Stimulated activated CD8-positive, alpha-beta memory T cell treated with anti-CD3 and anti-CD28 coated beads, Interleukin-7, amount 100 ng/mL, for 1 hour (primary cell): ENCODE results near the gene GLCE.
"Not testable (repeated sequence)": the region's sequence is repeated elsewhere in the genome, so short reads cannot be mapped to it uniquely, and the experiment has no call there.

Experiments used
- DNase-seq, 2 donors: peaks; one replicate each; pipeline ENCODE4 v3.0.0-alpha.2; 2020; ENCODE audit warnings: low read depth in 2 of 2

GLCE gene

DNA sequence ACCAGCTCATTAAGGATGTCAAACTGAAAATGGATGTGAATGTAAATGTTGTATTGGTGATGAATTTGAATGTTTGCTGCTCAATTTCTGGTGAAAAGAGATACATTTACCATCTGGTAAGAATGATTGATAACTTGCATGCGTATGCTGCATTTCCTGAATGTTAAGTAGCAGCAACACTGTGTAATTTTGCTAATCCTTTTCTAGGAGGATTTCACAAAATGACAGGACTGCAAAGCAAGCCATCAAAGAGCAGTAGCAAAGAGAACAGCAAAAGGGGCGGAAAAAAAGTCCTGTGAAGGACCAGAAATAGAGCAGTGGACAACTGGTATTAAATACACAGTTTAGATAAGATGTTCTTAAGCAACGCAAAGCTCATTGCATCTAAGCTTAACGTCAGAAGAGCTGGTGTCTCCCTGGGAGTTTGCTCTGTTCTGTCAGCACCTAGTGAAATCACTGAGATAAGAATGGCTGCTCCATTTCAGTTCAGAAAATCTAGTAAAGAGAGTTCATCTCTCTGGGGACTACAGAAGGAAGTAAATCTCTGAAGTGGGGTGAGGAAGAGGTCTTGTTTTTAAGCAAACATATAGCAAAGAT, 114.7 kb downstream of the GLCE start:
- no peak for DNase-seq

DNA sequence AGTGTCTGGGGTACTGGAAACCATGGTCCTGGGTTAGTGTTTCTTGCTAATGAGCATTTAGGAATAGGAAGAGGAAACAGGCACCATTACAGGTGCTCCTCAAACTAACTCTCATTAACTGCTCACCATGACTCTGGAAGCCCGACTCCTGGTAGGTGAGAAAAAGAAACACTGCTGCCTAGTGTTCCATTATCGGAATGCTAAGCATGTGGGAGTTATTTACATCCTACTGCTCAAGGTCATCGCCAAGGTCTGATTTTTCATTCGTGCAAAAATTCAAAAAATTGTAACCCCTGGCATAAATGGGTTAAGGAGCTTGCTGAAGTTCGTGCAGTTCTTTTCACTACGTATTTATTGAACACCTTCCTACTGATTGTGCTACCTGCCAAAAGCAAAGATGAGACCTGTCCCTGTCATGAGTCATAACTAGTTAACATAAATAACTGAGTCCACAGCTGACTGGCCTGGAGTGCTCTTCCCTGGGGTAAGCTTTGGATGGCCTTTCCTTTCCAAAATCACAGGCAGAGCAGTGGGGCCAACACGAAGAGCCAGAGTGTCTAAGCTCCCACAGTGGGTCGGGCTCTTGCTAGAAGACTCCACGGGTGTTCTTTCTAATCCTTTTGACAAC, 115.6 kb downstream of the GLCE start:
- no peak for DNase-seq

DNA sequence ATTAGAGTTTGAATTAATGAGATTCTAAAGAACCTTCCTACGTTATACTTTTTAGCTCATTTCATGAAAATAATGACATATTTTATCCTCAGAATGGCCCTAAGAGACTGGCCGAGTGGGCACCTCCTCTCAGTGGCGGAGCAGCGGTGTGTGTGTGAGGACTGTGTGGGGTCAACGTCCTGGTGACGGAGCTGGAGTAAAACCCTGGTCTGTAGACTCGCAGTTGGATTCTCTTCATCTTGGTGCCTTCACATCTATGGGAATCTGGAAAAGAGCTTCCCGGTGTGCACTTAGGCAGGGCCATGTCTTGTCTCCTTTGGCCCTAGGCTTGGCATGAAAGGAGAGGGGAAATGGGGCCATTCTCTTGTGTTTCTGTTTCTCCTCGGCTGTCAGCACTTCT, 116.9 kb downstream of the GLCE start:
- DNase-seq = no peak

DNA sequence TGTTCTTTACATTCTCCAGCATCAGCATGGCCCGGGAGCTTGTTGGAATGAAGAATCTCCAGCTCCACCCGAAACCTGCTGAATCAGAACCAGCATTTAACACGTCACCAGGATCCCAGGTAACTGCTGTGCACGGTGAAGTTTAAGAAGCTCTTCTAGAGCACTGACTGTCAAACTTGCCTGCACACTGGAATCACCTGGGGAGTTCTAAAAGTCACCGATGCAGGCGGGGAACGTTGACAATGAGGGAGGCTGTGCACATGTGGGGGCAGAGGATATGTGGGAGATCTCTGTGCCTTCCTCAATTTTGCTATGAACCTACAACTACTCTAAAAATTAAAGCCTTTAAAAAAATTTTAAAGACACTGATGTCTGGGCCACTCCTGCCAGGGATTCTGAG, 119.2 kb downstream of the GLCE start:
- DNase-seq = no peak

GRCh38 chr15:69280783-69281182, 120.3 kb downstream of the GLCE start:
- no peak for DNase-seq

GRCh38 chr15:69282104-69282743, 121.8 kb downstream of the GLCE start:
- no peak for DNase-seq

- DNase-seq = no peak
Measured at GRCh38 chr15:69285834-69286233, 125.4 kb downstream of the GLCE start.

GRCh38 chr15:69288011-69288410, 127.6 kb downstream of the GLCE start:
- no peak for DNase-seq

DNA sequence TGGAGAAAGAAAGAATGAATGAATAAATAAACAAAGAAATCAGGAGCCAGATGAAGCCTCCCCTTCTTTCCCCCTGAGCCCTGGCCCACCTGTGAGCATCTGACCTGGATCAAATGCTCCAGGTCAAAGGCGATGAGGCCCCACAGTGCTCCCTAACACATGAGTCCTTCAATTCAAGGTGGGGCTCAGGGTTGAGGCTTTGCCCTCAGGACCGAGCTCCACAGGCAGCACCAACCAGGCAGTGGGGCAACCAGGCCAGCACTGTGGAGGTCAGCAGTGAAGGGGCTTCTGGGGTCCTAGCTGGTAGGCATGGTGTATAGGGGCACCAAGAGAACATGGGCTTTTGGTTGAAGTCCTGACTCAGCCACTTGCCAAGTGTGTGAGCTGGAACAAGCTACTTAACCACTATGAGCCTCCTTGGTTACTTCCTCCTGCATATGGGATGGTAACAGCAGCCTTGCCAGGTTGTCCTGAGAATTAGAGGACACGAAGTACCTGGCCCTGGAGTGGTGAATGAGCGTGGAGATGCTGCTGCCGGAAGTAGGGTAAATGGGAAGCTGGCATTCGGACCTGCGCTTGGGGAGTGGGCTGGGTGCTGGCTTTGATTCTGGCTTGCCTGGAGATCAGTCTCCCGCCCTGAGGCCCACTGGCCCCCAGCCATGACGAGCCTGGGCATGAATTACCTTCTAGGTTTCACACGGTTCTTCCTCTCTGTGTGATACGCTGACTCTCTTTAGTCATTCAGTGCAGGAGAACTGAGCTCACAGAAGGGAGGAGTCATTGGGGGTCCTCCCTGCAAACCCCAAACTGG, 128.3 kb downstream of the GLCE start:
- DNase-seq = no peak

DNA sequence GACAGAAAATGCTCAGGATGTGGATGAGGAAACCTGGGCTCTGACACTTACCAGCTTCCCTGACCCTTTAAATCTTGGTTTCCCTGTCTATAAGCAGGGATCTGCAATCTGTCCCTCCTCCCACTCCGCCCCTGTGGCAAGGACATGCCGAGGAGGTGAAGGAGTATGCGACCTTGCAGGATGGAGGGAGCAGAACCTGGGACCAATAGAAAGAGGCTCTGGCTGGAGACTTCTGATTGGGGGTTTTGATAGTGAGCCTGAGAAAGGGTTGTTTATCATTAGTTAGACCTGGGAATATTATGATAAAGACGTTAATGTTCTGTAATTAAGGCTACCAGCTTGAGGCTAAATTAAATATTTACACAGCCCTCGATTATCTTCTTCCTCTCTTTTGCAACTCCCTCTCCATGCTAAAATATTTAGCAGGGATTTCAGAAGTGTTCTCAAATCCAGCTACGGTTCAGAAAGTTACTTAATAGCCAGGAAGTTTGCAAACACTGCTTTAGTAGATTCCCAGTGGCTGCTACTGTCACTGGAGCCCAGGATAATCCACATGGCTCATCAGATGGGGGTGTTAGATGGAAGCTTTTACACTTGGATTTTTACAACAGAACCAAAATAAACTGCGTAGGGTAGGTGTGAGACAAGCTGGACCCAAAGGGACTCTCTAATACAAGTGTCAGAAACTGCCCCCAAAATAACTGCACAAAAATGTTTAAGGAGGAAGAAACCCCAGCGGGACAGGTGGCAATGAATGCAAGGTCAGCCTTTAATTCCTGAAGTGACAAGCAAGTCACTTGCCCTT, 129.1 kb downstream of the GLCE start:
- DNase-seq = no peak

- DNase-seq = no peak
Measured at GRCh38 chr15:69290346-69291164, 130.1 kb downstream of the GLCE start.

GRCh38 chr15:69291651-69292050, 131.2 kb downstream of the GLCE start:
- not testable (repeated sequence) for DNase-seq

DNA sequence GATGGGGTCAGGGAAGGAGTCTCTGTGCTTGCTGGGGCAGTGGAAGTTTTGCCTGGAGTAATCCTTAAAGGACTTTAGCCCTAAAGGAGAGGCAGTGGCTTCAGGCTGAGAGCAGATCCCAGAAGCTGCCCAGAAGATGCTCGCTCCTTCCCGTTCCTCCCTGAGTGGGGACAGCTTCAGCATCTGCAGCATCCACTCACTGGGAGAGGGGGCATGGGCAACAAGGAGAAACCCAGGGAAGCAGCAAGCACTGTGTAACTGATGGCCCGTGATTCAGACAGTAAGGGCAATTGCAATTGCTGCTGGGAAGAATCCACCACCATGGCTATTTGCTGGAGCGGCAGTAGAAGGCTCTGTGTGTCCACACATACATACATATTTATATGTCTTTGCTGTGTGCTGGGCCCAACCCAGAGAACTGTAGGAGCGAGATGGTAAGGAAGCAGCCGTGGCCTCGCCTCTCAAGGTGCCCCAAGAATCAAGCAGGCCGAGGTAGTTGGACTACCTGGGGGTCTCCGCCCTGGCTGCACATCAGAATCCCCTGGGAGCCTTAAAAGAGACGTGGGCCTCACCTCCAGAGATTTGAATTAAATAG, 132.5 kb downstream of the GLCE start:
- no peak for DNase-seq

- DNase-seq = no peak
Measured at GRCh38 chr15:69293741-69294615, 133.5 kb downstream of the GLCE start.

- DNase-seq = no peak
Measured at GRCh38 chr15:69296606-69297005, 136.2 kb downstream of the GLCE start.

DNA sequence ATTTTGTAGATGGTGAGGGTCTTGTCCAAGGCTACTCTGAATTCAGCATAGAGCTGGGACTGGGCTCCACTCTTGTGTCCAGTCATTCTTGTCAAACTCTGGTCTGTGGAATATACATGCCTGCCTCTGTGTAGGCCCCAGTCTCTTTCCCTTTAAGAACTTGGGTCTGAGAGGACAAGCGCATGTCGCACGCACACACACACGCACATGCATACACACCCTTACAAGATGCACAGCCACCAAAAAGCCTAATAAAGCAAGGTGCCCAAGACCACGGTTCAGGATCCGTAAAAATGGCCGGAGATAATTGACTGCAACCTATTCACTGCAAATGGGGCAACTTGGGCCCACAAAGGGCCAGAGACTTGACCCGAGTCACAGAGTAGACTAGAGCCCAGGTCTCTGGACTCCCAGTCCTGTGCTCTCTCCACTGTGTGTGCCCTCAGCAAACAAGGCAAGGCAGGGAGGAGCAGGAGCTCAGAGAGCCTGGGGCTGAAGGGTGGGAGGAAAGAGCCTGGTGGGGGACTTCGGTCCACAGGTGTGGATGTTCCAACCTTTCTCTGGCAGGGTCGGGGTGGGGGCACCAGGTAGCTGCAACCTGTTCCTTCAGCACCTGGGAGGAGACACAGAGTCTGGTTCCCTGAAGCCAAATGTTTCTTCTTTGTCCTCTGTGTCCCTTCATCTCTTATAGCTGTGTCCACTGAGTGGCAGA, 137.4 kb downstream of the GLCE start:
- DNase-seq = no peak

DNA sequence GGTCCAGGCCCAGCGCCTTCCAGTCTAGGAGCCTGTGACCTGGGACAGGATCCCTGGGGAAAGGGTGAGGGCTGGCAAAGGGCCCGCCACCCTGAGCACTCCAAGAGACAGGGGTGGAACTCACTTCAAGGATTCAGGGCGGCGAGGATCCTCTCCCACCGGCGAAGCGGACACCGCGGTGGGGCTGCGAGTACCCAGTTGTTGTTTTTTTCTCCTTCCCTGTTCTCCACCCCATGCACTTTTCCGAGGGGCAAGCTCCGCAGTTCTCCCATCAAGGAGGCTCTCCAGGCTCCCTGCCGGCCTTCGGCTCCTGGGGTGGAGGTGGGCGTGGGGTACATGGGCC, 137.9 kb downstream of the GLCE start:
- no peak for DNase-seq

DNA sequence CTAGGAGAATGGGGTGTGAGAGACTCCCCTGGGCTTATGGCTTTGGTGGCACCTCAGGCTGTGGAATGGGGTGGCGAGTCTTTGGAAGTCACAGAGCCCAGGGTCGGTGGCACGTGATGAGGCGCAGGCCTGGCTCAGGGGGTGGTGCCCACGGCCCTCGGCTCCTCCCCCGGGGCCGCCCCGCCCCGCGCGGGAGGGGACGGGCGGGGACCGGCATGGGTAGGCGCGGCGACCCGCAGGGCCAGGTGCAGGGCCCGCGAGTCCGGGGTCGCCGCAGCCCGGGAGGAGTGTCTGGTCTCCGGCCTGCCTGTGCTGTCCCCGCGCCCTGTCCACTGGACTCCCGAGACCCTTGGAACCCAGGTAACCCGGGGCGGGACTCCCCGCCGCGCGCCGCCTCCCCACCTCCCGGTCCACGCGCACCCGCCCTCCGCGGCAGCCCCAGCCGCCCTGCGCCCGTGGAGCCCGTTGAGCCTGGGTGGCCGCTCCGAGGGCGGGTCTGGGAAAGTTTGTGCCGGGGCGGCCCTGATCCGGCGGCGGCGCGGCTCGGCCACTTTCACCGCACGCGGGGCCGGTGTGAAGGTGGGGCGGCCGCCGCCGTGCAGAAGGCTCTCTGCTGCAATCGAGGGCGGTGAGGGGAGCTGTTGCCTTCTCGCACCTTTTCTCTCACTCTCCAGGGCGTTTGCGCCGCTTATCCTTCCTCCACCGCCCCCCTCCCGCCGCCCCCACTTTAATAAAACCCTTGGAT, 138.4 kb downstream of the GLCE start, which contains the start of gene PAQR5:
Gene PAQR5, plus strand, starts transcription at position 216 of the 745 bp plus-strand sequence. CDS start 61,169 bp downstream, outside the sequence.
- DNase-seq = no peak
